CD1c-positive myeloid dendritic cell (primary cell): ENCODE results near the gene RPN2.
A peak's percentile ranks its signal among the peaks of the same experiment; 100 is the strongest.

Experiments
- DNase-seq: peaks from one replicate; pipeline ENCODE4 v3.0.0-alpha.2; 2016; ENCODE audit errors: extremely low spot score

RPN2 gene

DNA sequence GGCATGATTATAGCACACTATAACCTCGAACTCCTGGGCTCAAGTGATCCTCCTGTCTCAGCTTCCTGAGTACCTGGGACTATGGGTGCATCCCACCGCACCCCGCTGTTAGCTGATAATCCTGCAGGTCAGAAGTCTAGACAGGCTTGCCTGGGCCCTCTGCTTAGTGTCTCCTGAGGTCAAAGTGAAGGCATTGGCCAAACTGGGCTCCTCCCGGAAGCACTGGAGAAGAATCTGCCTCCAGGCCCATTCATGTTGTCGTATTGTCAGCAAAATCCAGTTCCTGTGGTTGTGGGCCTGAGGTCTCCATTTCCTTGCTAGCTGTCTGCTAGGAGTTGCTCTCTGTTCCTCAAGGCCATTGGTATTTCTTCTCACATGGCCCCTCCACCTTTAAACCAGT is 6.6 kb downstream of the RPN2 start:
- DNase-seq: no peak

DNA sequence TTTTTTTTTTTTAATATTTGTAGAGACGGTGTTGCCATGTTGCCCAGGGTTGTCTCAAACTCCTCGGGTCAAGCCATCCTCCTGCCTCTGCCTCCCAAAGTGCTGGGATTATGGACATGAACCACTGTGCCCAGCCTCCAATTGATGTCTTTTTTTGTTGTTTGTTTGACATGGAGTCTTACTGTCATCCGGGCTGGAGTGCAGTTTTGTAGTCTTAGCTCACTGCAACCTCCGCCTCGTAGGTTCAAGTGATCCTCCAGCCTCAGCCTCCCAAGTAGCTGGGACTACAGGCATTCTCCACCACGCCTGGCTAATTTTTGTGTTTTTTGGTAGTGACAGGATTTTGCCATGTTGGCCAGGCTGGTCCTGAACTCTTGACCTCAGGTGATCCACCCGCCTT is 9.7 kb downstream of the RPN2 start:
- no peak for DNase-seq

DNA sequence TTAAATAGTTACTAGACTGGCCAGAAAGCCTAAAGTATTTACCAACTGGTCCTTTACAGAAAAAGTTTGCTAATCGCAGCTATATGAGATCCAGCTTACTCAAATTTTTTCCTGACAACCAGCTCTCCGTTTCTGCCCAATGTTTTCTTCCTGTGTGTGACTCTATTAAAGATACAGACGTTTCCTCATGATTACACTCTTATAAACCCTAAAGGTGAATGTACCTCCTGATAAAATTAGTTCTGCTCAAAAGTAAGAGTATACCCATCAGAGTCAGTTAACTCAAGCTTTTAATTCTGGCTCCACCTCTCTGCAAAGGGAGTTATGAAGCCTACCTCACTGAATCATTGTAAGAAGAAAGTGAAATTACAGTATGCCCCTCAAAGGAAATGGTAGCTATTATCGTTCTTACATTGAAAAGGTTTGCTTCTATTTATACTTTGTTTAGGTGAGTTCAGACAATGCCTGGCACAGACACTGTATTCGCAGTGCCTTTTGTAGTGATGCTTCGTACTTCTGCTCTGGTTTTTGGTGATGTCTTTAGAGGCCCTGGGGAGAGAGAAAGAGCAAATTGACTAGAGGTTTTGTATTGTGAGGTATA is 10.4 kb downstream of the RPN2 start:
- no peak for DNase-seq

DNA sequence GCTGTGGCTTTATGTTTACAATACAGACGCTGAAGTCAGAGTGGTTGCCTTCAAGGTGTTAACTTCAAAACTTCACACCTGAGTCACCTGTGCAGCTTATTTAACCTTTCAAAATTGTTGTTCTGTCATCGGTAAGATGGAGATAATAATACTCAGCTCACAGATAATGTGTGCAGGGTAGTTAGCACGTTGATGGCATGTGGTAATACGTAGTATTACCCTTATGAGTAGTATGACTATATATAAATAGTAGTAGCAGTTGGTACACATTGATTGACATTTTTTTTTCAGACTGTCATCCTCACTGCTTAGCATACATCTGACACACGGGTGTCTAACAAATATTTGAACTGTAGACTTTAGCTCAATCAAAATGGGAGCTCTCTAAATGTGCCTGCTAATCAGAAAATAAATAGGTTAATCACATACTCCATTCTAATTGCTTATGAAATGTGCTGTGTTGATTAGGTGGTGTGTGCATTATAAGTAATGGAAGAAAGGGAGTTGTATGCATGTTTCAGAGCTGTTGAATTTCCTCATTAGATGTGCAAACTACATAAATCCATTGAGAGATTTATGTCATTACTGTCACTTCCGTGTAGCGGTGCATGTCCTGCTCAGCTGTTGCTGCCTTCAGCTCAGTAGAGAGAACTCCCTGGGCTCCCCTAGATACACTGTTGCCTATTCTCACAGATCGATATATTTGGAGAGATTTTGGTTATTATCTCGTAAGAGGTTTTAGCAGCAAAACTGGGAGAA is 11.4 kb downstream of the RPN2 start:
- no peak for DNase-seq

DNA sequence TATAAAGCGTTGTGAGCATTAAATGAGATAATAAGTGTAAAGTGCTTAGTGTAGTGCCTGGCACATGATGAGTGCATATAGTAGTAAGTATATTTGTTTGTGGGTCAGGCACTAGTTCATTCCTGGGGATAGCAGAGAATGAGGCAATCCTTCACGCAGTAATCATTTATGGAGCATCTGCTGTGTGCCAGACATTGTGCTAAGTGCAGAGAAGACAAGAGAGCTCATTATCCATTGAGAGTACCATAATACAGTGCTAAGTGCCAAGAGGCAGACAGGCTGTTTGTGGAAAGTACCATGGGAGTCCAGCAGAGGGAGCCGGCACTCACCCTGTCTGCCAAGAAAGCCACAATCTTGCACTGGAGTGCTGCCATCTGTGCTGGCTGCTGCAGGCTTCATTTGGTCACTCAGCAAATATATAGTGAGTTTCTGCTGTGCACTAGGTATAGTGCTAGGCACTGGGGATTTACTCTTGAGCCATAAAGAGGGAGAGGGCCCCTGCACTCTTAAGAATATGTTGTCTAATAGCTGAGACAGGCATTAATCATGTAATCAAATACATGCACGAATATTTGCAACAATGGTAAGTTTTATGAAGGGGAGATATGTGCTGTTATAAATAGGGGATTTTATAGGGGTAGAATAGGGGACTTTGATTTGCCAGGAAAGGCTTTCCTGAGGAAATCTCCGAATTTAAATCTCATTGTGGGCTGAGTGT is 13.2 kb downstream of the RPN2 start:
- peak; percentile 64 for DNase-seq

DNA sequence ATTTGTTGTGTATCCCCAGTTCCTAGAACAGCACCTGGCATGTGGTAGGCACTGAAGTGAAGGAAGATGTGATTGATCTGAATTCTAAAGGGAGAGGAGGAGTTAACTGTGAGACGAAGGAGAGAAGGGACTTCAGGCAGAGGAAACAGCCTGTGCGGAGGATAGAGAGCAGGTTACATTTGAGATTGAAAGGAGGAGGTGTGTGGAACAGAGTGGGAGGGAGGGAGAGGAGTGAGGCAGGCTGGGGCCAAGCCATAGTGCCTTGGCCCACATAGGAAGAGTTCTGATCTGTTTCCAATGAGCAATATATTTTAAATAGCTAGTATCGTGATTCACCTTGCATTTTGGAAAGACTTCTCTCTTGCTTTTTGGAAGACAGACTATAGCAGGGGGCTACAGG is 14.1 kb downstream of the RPN2 start:
- no peak for DNase-seq

DNA sequence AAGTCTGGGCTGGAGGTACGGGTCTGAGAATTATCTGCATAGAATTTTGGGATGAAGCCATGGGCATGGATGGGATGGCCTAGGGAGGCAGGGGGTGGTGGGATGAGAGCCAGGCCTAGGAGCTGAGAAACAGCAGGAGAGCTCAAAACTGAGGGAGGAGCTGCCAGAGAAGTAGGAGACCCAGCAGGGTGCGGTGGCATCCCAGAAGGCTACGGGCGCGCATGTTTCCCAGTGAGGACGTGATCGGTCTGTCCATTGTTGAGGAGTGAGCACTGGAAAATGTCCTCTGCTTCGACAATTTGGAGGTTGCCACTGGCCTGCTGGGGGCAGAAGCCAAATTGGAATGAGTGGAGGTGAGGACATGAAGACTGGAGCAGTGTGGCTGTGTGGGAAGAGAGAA is 14.7 kb downstream of the RPN2 start:
- no peak for DNase-seq

DNA sequence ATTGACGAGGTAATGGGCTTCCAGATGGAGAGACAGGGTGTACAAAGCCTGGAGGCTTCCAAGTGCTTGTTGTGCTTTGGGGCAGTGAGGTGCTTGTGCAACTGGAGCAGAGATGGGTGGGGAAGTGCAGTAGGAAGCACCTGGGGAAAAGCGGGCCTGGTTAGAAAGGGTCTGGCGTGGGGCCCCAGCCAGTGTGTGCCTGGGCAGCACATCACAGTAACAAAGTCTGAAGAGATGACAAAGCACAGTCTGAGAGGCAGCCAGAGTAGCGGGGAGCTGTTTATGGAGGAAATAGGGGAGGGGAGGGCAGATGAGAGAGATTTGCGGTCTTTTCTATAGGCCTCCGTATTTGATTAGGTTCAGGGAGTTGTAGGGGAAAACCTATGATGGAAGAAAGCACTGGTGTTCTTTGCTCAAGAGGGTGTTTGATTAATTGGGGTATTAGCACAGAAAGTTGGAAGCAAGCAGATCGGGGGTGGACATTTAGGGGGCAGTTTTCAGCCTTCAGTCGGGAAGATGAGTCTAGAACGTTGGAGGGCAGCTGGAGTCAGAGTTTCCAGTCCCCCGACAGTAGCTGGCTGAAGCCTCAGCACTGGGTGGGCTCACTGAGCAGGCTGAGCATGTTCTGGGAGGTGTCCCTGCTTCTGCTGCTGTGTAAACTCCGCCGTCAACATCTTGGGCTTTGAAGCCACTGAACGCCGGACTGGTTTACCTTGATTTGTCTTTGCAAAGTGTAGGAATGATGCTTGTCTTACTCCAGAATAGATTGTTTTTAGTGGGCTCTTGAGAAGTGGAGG is 15.7 kb downstream of the RPN2 start:
- DNase-seq: no peak

DNA sequence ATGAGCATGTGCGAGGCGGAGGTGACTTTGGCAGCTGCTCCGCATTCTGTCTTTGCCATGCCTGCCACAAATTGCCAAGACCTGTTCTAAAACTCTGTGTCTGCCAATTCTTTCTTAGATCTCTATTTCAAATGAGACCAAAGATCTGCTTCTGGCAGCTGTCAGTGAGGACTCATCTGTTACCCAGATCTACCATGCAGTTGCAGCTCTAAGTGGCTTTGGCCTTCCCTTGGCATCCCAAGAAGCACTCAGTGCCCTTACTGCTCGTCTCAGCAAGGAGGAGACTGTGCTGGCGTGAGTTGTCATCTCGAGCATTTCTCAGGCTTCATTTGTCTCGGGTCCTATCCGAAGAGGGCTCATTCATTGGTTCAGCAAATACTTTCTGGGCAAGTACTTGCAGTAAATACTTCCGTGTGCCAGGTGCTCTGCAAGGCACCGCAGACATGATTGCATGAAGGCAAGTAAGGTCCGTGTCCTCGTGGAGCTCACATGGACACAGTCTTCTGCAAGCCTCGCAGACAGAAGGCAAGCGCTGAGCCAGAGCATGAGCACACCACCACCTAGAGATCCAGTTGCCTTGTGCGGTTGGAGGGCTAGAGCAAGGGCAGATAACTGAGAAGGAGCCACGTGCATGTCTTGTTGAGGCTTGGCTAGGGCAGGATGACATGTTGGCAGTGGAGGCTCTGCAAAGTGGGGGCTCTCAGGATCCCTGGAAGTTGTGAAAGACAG is 20.0 kb downstream of the RPN2 start:
- DNase-seq: no peak

DNA sequence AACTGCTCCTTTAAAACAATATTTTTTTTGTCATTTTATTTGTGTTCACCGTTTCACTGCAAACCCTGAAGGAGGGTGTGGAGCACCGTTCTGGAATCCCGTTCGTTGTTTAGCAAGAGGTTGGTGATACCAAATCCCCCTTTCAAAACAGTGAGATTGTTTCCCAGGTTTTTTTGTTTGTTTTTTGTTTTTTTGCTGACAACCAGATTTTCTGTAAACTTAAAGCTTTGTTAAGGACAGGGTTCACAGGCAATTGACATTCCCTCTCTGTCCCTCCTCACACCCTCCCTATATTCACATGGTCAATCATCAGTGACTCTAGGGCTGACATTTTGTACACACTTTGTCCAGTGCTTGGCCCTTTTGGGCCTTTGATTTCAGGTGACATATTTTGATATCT is 21.2 kb downstream of the RPN2 start:
- no peak for DNase-seq

DNA sequence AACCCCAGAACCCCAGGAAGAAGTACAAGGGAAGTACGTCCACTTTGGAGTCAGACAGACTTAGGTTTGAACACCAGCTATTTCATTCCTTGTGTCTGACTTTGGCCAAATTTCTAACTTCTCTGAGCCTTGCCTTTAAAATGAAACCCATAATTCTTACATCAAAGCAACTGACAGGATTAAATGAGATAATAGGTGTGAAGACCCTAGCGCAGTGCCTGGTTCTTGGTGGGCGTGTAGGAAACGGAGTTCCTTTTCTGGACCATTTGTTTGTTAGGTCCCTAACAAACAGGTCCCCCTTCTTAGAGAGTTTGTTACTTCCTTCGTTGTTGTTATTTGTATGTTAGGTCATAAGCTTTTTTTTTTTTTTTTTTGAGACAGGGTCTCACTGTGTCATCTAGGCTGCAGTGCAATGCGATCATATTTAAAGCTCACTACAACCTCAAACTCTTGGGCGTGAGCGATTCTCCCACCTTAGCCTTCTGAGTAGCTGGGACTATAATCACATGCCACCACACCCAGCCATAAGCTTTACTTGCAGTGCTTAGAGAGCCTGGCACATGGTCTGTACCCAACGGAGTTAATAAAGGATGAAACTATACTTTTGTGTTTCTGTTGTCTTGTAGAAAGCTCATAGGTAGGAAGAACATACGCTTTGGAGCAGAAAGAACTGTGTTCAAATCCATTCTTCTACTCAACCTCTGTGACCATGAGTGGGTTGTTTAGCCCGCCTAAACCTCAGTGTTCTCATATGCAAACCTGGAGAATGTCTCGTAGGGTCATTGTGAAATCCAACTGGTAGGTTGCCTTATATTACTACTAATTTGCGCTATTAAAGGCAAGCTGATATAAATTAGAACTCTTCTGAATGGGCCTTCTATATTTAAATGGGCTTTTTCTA is 22.0 kb downstream of the RPN2 start:
- DNase-seq: no peak

DNA sequence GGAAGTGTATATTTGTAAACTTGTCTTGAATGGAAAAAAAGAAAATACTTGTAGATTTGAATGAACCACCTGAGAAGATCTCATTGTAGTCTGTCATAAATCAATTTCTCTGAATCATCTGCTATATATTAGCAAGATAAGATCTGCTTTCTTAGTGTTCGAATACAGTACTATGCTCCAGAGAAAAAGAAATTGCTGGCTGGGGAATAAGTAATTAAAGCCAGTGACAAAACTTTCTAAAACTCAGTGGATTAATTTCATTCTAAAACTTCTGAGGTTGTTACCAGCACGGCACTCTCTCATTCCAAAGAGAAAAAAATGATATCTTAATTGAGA is 22.7 kb downstream of the RPN2 start:
- DNase-seq: no peak

DNA sequence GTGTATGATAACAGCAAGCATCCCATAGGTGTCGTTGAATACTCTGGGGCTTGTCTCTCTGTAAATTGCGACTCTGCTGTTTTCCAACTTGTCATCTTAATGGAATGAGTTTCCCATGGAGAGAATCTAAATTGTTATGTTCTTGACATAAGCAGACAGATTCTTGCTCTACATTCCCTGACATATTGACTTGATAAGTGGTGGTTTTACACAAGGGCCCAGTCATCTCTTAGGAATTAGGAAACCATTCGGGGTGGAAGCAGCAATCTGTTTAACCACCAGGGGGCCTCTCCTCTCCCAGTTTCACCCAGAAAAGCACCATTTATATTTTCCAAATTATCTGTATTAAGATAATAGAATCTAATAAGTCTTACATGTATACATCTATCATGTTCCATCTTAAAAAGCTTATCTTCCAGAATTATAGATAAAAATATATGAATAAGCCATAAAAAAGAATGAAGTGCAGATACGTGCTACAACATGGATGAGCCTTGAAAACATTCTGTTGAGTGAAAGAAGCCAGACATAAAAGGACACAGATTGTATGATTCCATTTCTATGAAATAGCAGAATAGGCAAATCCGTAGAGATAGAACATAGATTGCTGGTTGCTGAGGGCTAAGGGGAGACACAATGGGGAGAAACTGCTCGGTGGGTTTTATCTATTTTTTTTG is 23.3 kb downstream of the RPN2 start:
- peak; percentile 50 for DNase-seq

DNA sequence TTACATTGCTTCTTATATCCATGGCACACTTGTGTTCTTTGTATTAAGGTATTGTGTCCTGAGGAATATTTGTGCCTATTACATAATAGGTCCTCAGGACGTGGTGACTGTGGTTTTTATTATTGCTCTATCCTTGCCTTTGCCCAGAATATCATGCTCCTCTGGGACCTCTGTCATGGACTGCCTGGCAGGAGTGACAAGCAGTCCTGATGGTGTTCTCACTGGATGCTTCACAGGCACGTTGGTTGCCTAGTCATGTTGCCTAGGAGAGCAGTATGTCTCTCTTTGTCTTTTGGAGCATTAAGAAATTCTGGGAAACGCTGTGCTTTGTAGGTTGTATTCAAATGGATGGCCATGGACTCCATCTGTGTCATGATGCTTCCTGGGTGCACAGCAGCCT is 24.9 kb downstream of the RPN2 start:
- DNase-seq: no peak

DNA sequence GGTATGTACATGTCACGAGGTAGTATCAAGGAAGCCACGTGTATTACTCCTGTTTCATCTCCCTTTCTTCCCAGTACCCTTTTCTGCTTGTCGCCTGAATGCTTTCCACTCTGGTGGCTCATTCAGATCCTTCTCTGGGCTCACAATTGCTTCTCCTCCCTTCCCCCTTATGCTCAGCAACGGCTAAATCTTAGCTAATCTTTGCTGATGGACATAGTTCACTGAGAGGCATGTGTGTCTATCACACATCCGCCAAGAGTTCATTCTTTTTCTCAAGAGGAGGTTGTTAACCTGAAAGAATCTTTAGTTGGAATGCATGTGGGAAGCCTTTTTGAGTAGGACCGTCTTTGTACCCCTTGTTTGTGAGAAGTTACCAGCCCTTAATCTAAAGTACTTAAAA is 26.0 kb downstream of the RPN2 start:
- DNase-seq: no peak

DNA sequence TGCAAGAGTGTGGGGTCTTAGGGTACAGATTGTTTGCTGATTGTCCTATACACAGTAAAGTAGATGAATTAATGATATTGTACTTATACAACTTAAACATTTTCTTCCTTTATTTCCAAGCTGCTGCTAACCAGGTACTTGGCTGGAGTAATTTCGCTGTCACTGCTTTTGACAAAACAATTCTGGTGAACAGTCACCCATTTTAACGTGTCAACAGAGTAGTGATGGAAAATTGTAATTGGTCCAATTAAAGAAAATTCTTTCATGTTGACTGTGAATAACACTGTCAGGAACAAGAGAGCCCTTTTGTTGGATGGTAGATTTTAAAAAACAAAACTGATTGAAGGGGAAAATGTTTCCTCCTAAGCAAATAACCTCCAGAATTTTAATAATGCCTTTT is 26.7 kb downstream of the RPN2 start:
- no peak for DNase-seq

DNA sequence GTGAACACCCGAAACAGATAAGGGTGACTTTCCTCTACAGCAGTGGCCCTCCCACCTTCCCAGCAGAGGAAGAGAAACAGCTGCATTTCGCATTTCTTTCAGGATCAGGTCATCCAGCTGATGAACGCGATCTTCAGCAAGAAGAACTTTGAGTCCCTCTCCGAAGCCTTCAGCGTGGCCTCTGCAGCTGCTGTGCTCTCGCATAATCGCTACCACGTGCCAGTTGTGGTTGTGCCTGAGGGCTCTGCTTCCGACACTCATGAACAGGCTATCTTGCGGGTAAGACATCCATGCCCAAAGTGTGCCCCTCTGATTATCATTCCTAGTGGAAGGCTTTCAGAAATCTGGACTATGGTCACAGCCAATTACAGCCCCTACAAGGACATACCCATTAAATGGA is 28.0 kb downstream of the RPN2 start:
- no peak for DNase-seq

DNA sequence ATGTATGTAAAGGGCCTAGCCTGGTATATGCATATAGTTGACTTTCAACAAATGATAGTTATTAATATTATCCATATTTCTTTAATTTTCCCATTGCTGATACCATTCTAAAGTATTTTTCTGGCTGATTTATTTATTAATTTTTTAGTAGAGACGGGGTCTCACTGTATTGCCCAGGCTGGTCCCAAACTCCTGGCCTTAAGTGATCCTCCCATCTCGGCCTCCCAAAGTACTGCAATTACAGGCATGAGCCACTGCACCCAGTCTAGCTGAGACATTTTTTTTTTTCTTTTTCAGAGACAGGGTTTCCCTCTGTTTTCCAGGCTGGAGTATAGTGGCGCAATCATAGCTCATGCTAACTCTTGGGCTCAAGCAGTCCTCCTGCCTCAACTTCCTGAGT is 30.1 kb downstream of the RPN2 start:
- DNase-seq: no peak

DNA sequence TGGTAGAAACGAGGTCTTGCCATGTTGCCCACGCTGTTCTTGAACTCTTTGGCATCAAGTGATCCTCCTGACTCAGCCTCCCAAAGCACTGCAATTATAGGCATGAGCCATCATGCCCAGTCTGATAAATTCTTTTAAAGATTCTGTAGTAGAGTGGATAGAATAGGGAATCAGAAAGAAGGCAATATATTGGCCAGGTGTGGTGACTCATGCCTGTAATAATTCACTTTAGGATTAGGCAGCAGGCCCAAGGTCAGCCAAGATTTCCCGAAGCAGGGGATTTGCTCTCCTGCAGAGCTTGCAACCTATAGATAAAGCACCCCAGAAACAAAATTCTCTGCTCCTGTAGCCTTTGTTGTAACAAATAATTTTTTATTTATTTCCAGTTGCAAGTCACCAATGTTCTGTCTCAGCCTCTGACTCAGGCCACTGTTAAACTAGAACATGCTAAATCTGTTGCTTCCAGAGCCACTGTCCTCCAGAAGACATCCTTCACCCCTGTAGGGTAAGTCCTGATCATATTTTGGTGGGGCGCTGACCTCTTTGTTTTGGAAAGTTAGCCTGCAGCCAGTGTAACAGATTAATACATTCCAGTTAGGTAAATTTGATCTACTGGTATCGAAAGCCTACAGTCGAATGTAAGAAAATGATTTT is 30.7 kb downstream of the RPN2 start:
- DNase-seq: no peak

DNA sequence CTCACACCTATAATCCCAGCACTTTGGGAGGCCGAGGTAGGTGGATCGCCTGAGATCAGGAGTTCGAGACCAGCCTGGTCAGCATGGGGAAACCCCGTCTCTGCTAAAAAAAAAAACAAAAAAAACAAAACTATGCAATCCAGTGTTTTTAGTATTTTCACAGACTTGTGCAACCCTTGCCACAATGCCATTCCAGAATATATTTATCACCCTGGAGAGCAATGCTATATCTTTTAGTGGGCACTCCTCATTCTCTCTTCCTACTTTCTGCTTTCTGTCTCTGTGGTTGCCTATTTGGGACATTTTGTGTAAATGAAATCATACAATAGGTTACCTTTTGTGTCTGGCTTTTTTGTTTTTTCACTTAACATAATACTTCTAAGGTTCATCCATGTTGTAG is 39.3 kb downstream of the RPN2 start:
- no peak for DNase-seq
